ENCODE measurements around the gene HPGDS.

DNA sequence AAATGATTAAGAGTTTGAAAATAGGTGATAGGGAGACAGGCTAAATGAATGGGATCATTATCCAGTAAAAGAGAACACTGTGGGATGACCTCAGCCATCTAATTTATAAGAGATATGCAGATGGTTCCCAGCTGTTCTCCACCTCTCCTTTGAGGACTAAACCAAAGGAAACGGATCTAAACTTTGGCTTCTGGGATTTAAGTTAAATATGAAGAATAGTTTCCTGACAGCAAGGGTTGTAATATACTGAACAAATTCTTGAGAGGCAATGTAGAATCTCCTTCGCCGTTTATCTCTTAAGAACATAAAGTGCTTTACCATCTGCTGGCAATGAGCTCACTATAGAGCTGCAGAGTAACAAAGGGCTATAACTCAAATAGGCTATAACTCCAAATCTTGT is 35.4 kb upstream of the HPGDS start:
- TF ChIP-seq, protein P1, sequence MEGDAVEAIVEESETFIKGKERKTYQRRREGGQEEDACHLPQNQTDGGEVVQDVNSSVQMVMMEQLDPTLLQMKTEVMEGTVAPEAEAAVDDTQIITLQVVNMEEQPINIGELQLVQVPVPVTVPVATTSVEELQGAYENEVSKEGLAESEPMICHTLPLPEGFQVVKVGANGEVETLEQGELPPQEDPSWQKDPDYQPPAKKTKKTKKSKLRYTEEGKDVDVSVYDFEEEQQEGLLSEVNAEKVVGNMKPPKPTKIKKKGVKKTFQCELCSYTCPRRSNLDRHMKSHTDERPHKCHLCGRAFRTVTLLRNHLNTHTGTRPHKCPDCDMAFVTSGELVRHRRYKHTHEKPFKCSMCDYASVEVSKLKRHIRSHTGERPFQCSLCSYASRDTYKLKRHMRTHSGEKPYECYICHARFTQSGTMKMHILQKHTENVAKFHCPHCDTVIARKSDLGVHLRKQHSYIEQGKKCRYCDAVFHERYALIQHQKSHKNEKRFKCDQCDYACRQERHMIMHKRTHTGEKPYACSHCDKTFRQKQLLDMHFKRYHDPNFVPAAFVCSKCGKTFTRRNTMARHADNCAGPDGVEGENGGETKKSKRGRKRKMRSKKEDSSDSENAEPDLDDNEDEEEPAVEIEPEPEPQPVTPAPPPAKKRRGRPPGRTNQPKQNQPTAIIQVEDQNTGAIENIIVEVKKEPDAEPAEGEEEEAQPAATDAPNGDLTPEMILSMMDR (optimal IDR thresholded peaks at IDR 0.05 in 1 of 3, IDR thresholded peaks at IDR 0.05 in 1 of 3, conservative IDR thresholded peaks at IDR 0.05 in 1 of 3; ENCODE audit: extremely low read depth in 1 of 3, insufficient read depth in 2 of 3, low read length in 3 of 3) = no peak
- no peak for TF ChIP-seq EZH2 (IDR thresholded peaks at IDR 0.05; ENCODE audit: low read length)

Measured in keratinocyte (primary cell).